ENCODE results near the gene SLA2. TPM values are rescaled to one million over a fixed set of nuclear protein-coding genes. Genes with fewer than 3 reads are reported as not detected.
"Not testable (repeated sequence)": the region's sequence is repeated elsewhere in the genome, so short reads cannot be mapped to it uniquely, and the experiment has no call there.

Gene SLA2
- polyA plus RNA-seq, 1 donor from 2014 or later, result 0.33 TPM

DNA sequence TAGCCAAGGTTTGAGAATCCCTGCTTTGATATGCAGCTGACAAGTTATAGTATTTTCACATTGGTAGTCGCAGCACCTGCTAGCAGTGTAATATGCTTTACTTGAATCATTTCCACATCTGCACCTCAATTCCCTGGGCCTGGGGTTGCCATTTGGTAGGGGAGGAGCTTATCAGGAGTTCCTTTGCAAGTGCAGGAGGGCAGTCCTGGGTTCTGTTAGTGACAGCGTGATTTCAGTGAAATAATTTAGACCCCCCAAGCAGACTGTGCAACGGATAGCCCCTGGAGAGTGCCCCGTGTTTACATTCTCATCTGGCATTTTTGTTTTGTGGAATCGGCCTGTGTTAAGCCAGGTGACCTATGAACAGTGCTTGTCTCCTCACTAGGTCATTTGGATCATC is 34.4 kb downstream of the SLA2 start:
- H4K20me1 ChIP-seq (ENCODE audit: insufficient read depth), result no peaks in the 10 kb centered on the region
- TF ChIP-seq EP300 (conservative IDR thresholded peaks at IDR 0.05; ENCODE audit: poor library complexity, severe bottlenecking) (no peak), SMC3 (conservative IDR thresholded peaks at IDR 0.05; ENCODE audit: poor library complexity) (no peak), RAD21 (conservative IDR thresholded peaks at IDR 0.05) (no peak), MXI1 (conservative IDR thresholded peaks at IDR 0.05; ENCODE audit: poor library complexity, severe bottlenecking) (no peak), EZH2 (IDR thresholded peaks at IDR 0.05; ENCODE audit: borderline replicate concordance, insufficient read depth, low read length, poor library complexity, severe bottlenecking) (no peak), TAF1 (IDR thresholded peaks at IDR 0.05; ENCODE audit: low read depth) (no peak), POLR2AphosphoS5 (IDR thresholded peaks at IDR 0.05) (no peak)
- TF ChIP-seq, protein P1, sequence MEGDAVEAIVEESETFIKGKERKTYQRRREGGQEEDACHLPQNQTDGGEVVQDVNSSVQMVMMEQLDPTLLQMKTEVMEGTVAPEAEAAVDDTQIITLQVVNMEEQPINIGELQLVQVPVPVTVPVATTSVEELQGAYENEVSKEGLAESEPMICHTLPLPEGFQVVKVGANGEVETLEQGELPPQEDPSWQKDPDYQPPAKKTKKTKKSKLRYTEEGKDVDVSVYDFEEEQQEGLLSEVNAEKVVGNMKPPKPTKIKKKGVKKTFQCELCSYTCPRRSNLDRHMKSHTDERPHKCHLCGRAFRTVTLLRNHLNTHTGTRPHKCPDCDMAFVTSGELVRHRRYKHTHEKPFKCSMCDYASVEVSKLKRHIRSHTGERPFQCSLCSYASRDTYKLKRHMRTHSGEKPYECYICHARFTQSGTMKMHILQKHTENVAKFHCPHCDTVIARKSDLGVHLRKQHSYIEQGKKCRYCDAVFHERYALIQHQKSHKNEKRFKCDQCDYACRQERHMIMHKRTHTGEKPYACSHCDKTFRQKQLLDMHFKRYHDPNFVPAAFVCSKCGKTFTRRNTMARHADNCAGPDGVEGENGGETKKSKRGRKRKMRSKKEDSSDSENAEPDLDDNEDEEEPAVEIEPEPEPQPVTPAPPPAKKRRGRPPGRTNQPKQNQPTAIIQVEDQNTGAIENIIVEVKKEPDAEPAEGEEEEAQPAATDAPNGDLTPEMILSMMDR (IDR thresholded peaks at IDR 0.05; ENCODE audit: poor library complexity, severe bottlenecking), result no peak
- TF ChIP-seq, protein P2, sequence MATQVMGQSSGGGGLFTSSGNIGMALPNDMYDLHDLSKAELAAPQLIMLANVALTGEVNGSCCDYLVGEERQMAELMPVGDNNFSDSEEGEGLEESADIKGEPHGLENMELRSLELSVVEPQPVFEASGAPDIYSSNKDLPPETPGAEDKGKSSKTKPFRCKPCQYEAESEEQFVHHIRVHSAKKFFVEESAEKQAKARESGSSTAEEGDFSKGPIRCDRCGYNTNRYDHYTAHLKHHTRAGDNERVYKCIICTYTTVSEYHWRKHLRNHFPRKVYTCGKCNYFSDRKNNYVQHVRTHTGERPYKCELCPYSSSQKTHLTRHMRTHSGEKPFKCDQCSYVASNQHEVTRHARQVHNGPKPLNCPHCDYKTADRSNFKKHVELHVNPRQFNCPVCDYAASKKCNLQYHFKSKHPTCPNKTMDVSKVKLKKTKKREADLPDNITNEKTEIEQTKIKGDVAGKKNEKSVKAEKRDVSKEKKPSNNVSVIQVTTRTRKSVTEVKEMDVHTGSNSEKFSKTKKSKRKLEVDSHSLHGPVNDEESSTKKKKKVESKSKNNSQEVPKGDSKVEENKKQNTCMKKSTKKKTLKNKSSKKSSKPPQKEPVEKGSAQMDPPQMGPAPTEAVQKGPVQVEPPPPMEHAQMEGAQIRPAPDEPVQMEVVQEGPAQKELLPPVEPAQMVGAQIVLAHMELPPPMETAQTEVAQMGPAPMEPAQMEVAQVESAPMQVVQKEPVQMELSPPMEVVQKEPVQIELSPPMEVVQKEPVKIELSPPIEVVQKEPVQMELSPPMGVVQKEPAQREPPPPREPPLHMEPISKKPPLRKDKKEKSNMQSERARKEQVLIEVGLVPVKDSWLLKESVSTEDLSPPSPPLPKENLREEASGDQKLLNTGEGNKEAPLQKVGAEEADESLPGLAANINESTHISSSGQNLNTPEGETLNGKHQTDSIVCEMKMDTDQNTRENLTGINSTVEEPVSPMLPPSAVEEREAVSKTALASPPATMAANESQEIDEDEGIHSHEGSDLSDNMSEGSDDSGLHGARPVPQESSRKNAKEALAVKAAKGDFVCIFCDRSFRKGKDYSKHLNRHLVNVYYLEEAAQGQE (IDR thresholded peaks at IDR 0.05; ENCODE audit: borderline replicate concordance), result no peak
- no peak overlapping the region for H2AFZ ChIP-seq (ENCODE audit: low read depth, low read length)

DNA sequence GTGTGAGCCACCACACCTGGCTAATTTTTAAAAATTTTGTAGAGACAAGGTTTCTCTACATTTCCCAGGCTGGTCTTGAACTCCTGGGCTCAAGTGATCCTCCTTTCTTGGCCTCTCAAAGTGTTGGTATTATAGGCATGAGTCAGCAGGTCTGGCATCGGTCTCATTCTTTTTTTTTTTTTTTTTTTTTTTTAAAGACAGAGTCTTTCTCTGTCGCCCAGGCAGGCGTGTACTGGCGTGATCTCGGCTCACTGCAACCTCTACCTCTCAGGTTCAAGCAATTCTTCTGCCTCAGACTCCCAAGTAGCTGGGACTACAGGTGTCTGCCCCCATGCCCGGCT is 37.6 kb downstream of the SLA2 start:
- not testable (repeated sequence) for H3K9ac ChIP-seq (ENCODE audit: low read length); H2AFZ ChIP-seq (ENCODE audit: low read depth, low read length); H3K4me2 ChIP-seq (ENCODE audit: low read length); H3K27me3 ChIP-seq (ENCODE audit: insufficient read depth, low read depth, low read length); H3K9me3 ChIP-seq (ENCODE audit: low read length); H4K20me1 ChIP-seq (ENCODE audit: insufficient read depth); H3F3A ChIP-seq (ENCODE audit: insufficient read depth, low read length, poor library complexity, severe bottlenecking); H3K9me2 ChIP-seq (ENCODE audit: insufficient read depth, low read length); H3K36me3 ChIP-seq (ENCODE audit: insufficient read depth, low read length); H3K27ac ChIP-seq (ENCODE audit: low read length); H3K4me3 ChIP-seq (ENCODE audit: low read length)
- peaks cover 25% of the 10 kb centered on the region for H3K79me2 ChIP-seq (replicated peaks; ENCODE audit: insufficient read depth, low read length)

More for the DNA sequence above, 34.4 kb downstream of the SLA2 start:
- H3K9me3 ChIP-seq (ENCODE audit: low read length), result no peaks in the 10 kb centered on the region
- no peaks in the 10 kb centered on the region for H3K9me2 ChIP-seq (ENCODE audit: insufficient read depth, low read length)
- H3K4me2 ChIP-seq (ENCODE audit: low read length), result no peak overlapping the region
- no peak overlapping the region for H3K9ac ChIP-seq (ENCODE audit: low read length)
- H3K79me2 ChIP-seq (replicated peaks; ENCODE audit: insufficient read depth, low read length), result peaks cover 15% of the 10 kb centered on the region
- H3K36me3 ChIP-seq (ENCODE audit: insufficient read depth, low read length), result no peaks in the 10 kb centered on the region
- no peaks in the 10 kb centered on the region for H3K27me3 ChIP-seq (ENCODE audit: insufficient read depth, low read depth, low read length)
- H3F3A ChIP-seq (ENCODE audit: insufficient read depth, low read length, poor library complexity, severe bottlenecking), result no peaks in the 10 kb centered on the region
- H3K4me3 ChIP-seq (ENCODE audit: low read length), result no peak overlapping the region
- no peak overlapping the region for H3K27ac ChIP-seq (ENCODE audit: low read length)

Measured in neural cell (in vitro differentiated cells).